T-helper 1 cell treated with Interleukin-12 subunit alpha and Interleukin-12 subunit beta and Interleukin-4 antibody, amounts not matched to agents 30 ng/mL and 1 ng/mL, for 36 hours (primary cell): ENCODE measurements around the gene MYH13. TPM values are rescaled to one million over a fixed set of nuclear protein-coding genes. Genes with fewer than 3 reads are reported as not detected.

Experiments used
- intact Hi-C: fragments of 100-400 bp; cut with micrococcal nuclease; formaldehyde crosslinking; loops from one replicate; pipeline ENCODE4 v1.15.1; 2024
- total RNA-seq: library from RNA; stranded (reverse); gene quantifications from 2 replicates; pipeline ENCODE4 v1.2.3, GENCODE V29; 2022

MYH13 gene
- total RNA-seq, 1 donor from 2014 or later = not detected

GRCh38 chr17:10251212-10251948 lies 121.4 kb downstream of the MYH13 start:
- intact Hi-C loops = no loop called here

Other genes with a start within 250 kb of the MYH13 start
- not detected in 2 replicates for gene GAS7, start 174.4 kb downstream of the MYH13 start, total RNA-seq
- gene MYH8, start 48.9 kb upstream of the MYH13 start, total RNA-seq = not detected in 2 replicates
- not detected in 2 replicates for gene MYH4, start 96.6 kb upstream of the MYH13 start, total RNA-seq
- gene MYH1, start 145.5 kb upstream of the MYH13 start, total RNA-seq = not detected in 2 replicates
- not detected in 2 replicates for gene MYH2, start 176.7 kb upstream of the MYH13 start, total RNA-seq